H9 (cell line): ENCODE results near the gene KDM2A. TPM values are rescaled to one million over a fixed set of nuclear protein-coding genes. Genes with fewer than 3 reads are reported as not detected.

Experiments used
- DNase-seq: peaks from one replicate; pipeline ENCODE4 v3.0.0-alpha.2; 2017
- H2AFZ ChIP-seq: one replicate; pipeline ENCODE4 v1.6.1; 2013; ENCODE audit warnings: mild to moderate bottlenecking, low read length, control low read depth, moderate library complexity
- H2AK5ac ChIP-seq: 2 replicates; pipeline ENCODE4 v1.6.1; 2013; ENCODE audit warnings: low read length, control low read depth, mixed read lengths; ENCODE audit not compliant: insufficient read length
- H2BK120ac ChIP-seq: one replicate; pipeline ENCODE4 v1.6.1; 2013; ENCODE audit warnings: low read depth, mild to moderate bottlenecking, low read length, control low read depth, inconsistent platforms; ENCODE audit not compliant: poor library complexity, severe bottlenecking
- H2BK12ac ChIP-seq: 2 replicates; pipeline ENCODE4 v1.6.1; 2013; ENCODE audit warnings: low read length, control low read depth, mixed read lengths, low read depth; ENCODE audit not compliant: insufficient read length
- H2BK15ac ChIP-seq: 2 replicates; pipeline ENCODE4 v1.6.1; 2013; ENCODE audit warnings: low read depth, low read length, control low read depth
- H2BK20ac ChIP-seq: one replicate; pipeline ENCODE4 v1.6.1; 2013; ENCODE audit warnings: low read depth, mild to moderate bottlenecking, low read length, control low read depth, inconsistent platforms; ENCODE audit not compliant: poor library complexity, severe bottlenecking
- H2BK5ac ChIP-seq: 2 replicates; pipeline ENCODE4 v1.6.1; 2013; ENCODE audit warnings: low read length, control low read depth, mixed read lengths; ENCODE audit not compliant: insufficient read length
- H3K14ac ChIP-seq: 2 replicates; pipeline ENCODE4 v1.6.1; 2013; ENCODE audit warnings: low read length, control low read depth; ENCODE audit not compliant: insufficient read depth
- H3K18ac ChIP-seq: 2 replicates; pipeline ENCODE4 v1.6.1; 2013; ENCODE audit warnings: low read depth, mild to moderate bottlenecking, mixed read lengths, low read length, control low read depth; ENCODE audit not compliant: insufficient read length
- H3K23ac ChIP-seq: 2 replicates; pipeline ENCODE4 v1.6.1; 2013; ENCODE audit warnings: low read length, control low read depth, mixed read lengths, low read depth; ENCODE audit not compliant: insufficient read length
- H3K23me2 ChIP-seq: 2 replicates; pipeline ENCODE4 v1.6.1; 2013; ENCODE audit warnings: low read depth, mild to moderate bottlenecking, mixed read lengths, low read length, control low read depth; ENCODE audit not compliant: insufficient read length, poor library complexity, severe bottlenecking
- H3K27ac ChIP-seq: 2 replicates; pipeline ENCODE4 v1.5.1; 2013; ENCODE audit warnings: low read length, control low read depth, mixed read lengths, low read depth; ENCODE audit not compliant: insufficient read length
- H3K27me3 ChIP-seq: 2 replicates; pipeline ENCODE4 v1.6.1; 2013; ENCODE audit warnings: low read length, control low read depth, inconsistent platforms; ENCODE audit not compliant: insufficient read depth
- H3K4ac ChIP-seq: 2 replicates; pipeline ENCODE4 v1.6.1; 2013; ENCODE audit warnings: low read depth, mild to moderate bottlenecking, control low read depth, inconsistent platforms, low read length, moderate library complexity
- H3K4me1 ChIP-seq: 2 replicates; pipeline ENCODE4 v1.6.1; 2013; ENCODE audit warnings: low read length, control low read depth, inconsistent platforms; ENCODE audit not compliant: insufficient read depth
- H3K4me2 ChIP-seq: 2 replicates; pipeline ENCODE4 v1.6.1; 2013; ENCODE audit warnings: low read length, control low read depth, mixed read lengths; ENCODE audit not compliant: insufficient read length, insufficient read depth
- H3K56ac ChIP-seq: 2 replicates; pipeline ENCODE4 v1.6.1; 2013; ENCODE audit warnings: low read depth, mild to moderate bottlenecking, mixed read lengths, low read length, control low read depth; ENCODE audit not compliant: insufficient read length
- H3K79me1 ChIP-seq: 2 replicates; pipeline ENCODE4 v1.6.1; 2013; ENCODE audit warnings: low read depth, mild to moderate bottlenecking, moderate library complexity, low read length, control low read depth, inconsistent platforms; ENCODE audit not compliant: insufficient read depth, poor library complexity, severe bottlenecking
- H3K79me2 ChIP-seq: 2 replicates; pipeline ENCODE4 v1.6.1; 2013; ENCODE audit warnings: low read length, control low read depth, inconsistent platforms; ENCODE audit not compliant: insufficient read depth
- H3K9ac ChIP-seq: 2 replicates; pipeline ENCODE4 v1.6.1; 2013; ENCODE audit warnings: low read length, control low read depth, mixed read lengths; ENCODE audit not compliant: insufficient read length; ENCODE audit errors: extremely low read depth
- H3K9me3 ChIP-seq: one replicate; pipeline ENCODE4 v1.6.1; 2013; ENCODE audit warnings: low read depth, low read length, inconsistent platforms; ENCODE audit not compliant: control insufficient read depth
- H3T11ph ChIP-seq: one replicate; pipeline ENCODE4 v1.6.1; 2013; ENCODE audit warnings: mild to moderate bottlenecking, low read length, control low read depth, inconsistent platforms
- H4K20me1 ChIP-seq: one replicate; pipeline ENCODE4 v1.6.1; 2013; ENCODE audit not compliant: control insufficient read depth, insufficient read length, insufficient read depth
- H4K5ac ChIP-seq: 2 replicates; pipeline ENCODE4 v1.6.1; 2013; ENCODE audit warnings: low read depth, mild to moderate bottlenecking, mixed read lengths, low read length, control low read depth; ENCODE audit not compliant: insufficient read length
- H4K8ac ChIP-seq: replicated peaks from 2 replicates; pipeline ENCODE4 v1.6.1; 2013; ENCODE audit warnings: low read length, control low read depth, mixed read lengths, low read depth; ENCODE audit not compliant: insufficient read length
- H4K91ac ChIP-seq: 2 replicates; pipeline ENCODE4 v1.6.1; 2013; ENCODE audit warnings: low read depth, mild to moderate bottlenecking, moderate library complexity, mixed read lengths, low read length, control low read depth; ENCODE audit not compliant: insufficient read length
- H3K27ac Mint-ChIP-seq, 3 experiments: 2 replicates in 2 of 3; 3 replicates in 1 of 3; pipeline ENCODE4 v1.8.0; 2020 to 2021; ENCODE audit warnings: mixed read lengths in 3 of 3, mild to moderate bottlenecking in 1 of 3, moderate library complexity in 1 of 3
- H3K27me3 Mint-ChIP-seq: 2 replicates; pipeline ENCODE4 v1.8.0; 2021; ENCODE audit warnings: low read depth, mild to moderate bottlenecking, moderate library complexity, mixed read lengths
- H3K36me3 Mint-ChIP-seq, 3 experiments: 2 replicates in 2 of 3; 3 replicates in 1 of 3; pipeline ENCODE4 v1.8.0; 2020 to 2021; ENCODE audit warnings: low read depth in 3 of 3, mixed read lengths in 3 of 3; ENCODE audit not compliant: insufficient read depth in 1 of 3
- H3K4me1 Mint-ChIP-seq, 2 experiments: 2 replicates each; pipeline ENCODE4 v1.8.0; 2020; ENCODE audit warnings: mixed read lengths in 2 of 2
- H3K4me3 Mint-ChIP-seq, 2 experiments: 2 replicates in 1 of 2; 3 replicates in 1 of 2; pipeline ENCODE4 v1.8.0; 2020 to 2021; ENCODE audit warnings: mild to moderate bottlenecking in 2 of 2, mixed read lengths in 2 of 2, moderate library complexity in 1 of 2
- H3K9me3 Mint-ChIP-seq, 2 experiments: 2 replicates in 1 of 2; 3 replicates in 1 of 2; pipeline ENCODE4 v1.8.0; 2020; ENCODE audit warnings: mild to moderate bottlenecking in 2 of 2, mixed read lengths in 2 of 2, moderate library complexity in 1 of 2
- CTCF ChIP-seq: fragments of 200-600 bp; sonication (generic); conservative IDR thresholded peaks from 3 replicates; pipeline ENCODE4 v1.8.0; 2021; ENCODE audit warnings: antibody characterized with exemption, mild to moderate bottlenecking
- WGBS: extraction: QIAGEN DNeasy Blood & Tissue Kit; methylation state at CpG from one replicate; pipeline ENCODE4 v1.1.7; 2013; ENCODE audit warnings: missing lambda C conversion rate, low lambda C conversion rate, mixed read lengths; ENCODE audit not compliant: insufficient read length; ENCODE audit errors: extremely low coverage; 5-methylcytosine and 5-hydroxymethylcytosine counted together
- total RNA-seq: library from RNA; stranded (reverse); gene quantifications from 2 replicates; pipeline ENCODE4 v1.2.1, GENCODE V29; 2021

Gene KDM2A
- total RNA-seq, 1 experiment from 2014 or later: 85.9 TPM

GRCh38 chr11:67238894-67239782, 120.1 kb downstream of the KDM2A start:
- Mint-ChIP-seq H3K9me3 (no peaks in the 10 kb centered on the region), H3K4me3 (peak overlapping the region; percentile 97 to 99), H3K27me3 (no peaks in the 10 kb centered on the region), H3K27ac (peak overlapping the region; percentile 92 to 99 (median 97)), H3K4me1 (peaks cover 36 to 37% of the 10 kb centered on the region in 2 experiments), H3K36me3 (peaks cover 20 to 45% (median 27%) of the 10 kb centered on the region in 3 experiments)
- Histone ChIP-seq H3K14ac (peak overlapping the region; percentile 38), H4K5ac (no peak overlapping the region), H4K8ac (no peak overlapping the region), H3K4me2 (peak overlapping the region; percentile 98), H3K79me2 (peaks cover 21% of the 10 kb centered on the region; the same call in 1 of the 2 replicates), H3K27ac (peak overlapping the region; percentile 24), H2BK15ac (no peak overlapping the region), H2BK5ac (no peak overlapping the region), H4K91ac (no peak overlapping the region), H3T11ph (no peak overlapping the region), H3K27me3 (no peaks in the 10 kb centered on the region), H2AK5ac (no peak overlapping the region), H3K79me1 (peaks cover 6% of the 10 kb centered on the region), H3K56ac (no peak overlapping the region), H3K4me1 (peaks cover 5% of the 10 kb centered on the region; the same call in 1 of the 2 replicates), H2BK12ac (no peak overlapping the region), H3K23me2 (peaks cover 19% of the 10 kb centered on the region), H3K23ac (no peak overlapping the region), H2BK20ac (no peak overlapping the region), H3K9me3 (no peaks in the 10 kb centered on the region), H2BK120ac (no peak overlapping the region), H3K18ac (no peak overlapping the region), H2AFZ (no peak overlapping the region), H4K20me1 (no peaks in the 10 kb centered on the region), H3K9ac (no peak overlapping the region), H3K4ac (no peak overlapping the region)
- TF ChIP-seq CTCF: no peak
- whole genome bisulfite sequencing: no CpG with 5 or more reads among the region's 10 CpGs
- no peak for DNase-seq
